GM21825 (cell line): Measurements from ENCODE around the gene ZDHHC6.
"Not testable (repeated sequence)": the region's sequence is repeated elsewhere in the genome, so short reads cannot be mapped to it uniquely, and the experiment has no call there.

Source experiments
- ATAC-seq: cut with Tn5 transposase; IDR thresholded peaks from one replicate; pipeline ENCODE4 v1.9.1; 2021; ENCODE audit warnings: mild to moderate bottlenecking, moderate library complexity; ENCODE audit not compliant: unreplicated experiment

Gene ZDHHC6

DNA sequence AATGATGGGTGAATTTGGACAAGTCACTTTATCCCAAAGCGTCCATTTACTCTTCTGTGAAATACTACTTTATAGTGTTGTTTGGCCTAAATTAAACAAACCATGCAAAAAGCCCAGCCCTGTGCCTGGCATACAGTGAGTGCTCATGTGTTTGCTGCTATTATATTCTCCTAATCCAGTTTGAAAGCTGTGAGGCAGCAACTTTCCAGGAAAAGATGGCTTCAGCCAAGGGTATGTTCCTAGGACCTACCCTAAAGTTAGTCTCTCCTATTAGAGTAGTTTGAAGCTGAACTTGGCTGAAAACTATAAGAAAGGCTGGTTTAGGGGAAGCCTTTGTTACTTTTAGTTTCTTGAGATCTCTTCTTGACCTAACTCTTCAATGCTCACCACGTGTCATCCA, 52.9 kb downstream of the ZDHHC6 start:
- ATAC-seq, result no peak

- ATAC-seq, result no peak
These were observed 53.4 kb downstream of the ZDHHC6 start for GRCh38 chr10:112393341-112393740.

DNA sequence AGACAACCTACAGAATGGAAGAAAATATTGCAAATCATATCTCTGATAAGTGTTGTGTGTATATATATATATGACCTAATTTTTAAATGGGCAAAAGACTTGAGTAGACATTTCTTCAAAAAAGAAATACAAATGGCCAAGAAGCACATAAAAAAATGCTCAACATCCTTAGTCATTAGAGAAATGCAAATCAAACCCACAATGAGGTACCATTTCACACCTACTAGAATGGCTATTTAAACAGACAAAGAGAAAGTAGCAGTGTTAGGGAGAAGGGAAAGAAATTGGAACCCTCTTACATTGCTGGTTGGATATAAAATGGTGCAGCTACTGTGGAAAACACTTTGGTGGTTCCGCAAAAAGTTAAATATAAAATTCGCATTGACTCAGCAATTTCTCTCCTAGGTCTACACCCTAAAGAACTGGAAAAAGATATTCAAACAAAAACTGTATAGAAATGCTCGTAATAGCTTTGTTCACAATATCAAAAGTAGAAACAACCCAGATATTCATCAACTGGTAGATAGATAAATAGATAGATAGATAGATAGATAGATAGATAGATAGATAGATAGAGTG, 56.5 kb downstream of the ZDHHC6 start:
- ATAC-seq, result no peak

DNA sequence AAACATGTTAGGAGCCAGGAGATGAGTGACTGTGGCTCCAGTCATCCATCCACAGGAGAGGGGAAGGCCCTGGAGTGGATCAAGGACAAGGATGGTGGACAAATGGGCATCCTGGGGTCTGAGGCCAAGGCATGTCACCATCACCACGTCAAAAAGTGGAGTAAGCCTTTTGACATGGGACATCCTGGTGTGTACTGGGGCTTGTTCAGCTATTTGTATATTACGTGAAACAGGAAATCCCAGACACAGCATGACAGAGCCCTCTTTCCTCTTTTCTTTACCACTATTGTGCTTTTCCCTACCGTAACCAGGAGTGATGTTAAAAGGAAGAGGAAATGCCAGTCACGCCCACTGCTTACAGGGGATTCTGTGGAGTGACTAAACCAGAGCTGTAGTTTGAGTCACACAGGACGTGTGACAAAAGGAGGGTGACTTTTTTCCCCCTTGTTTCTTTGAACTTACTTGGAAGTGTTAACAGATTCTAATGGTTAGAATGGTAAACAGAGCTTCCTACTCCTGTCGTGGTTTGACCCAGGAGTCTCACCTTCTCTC, 57.4 kb downstream of the ZDHHC6 start:
- ATAC-seq, result peak; percentile 83

DNA sequence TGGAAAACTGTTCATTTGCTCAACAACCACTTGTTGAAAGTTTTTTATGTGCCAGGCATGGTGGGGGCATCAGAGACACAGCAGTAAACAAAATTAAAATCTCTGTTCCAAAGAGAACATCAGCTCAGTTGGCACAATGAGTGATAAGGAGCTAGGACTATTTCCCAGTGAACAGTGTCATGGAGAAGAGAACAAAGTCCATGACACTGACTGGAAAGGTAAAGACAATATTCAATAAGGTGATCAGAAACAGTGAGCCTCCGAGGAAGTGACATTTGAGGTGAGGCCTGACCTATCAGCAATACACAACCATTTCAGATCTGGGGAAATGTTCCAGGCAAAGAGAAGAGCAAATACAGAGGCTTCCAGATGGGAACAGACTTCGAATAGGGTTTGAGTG, 58.2 kb downstream of the ZDHHC6 start:
- ATAC-seq, result no peak

GRCh38 chr10:112388056-112388455, 58.7 kb downstream of the ZDHHC6 start:
- ATAC-seq, result not testable (repeated sequence)

DNA sequence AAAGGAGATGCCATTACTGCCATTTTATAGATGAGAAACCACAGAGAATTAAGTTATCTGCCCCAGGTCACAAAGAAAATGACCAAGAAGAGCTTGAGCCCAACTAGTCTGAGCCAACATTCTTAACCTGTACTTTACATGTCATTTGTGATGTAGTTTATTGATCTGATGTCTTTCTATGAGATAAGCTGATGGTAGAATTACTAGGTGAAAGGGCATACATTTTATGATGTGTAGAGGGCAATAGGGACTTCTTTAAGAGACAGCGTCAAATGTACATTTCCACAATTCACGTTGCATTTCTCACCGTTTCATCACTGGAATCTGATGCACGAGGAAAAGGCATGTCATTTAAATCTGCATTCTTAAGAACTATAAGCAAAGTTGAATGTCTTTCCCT, 61.5 kb downstream of the ZDHHC6 start:
- ATAC-seq, result no peak

GRCh38 chr10:112384141-112384540, 62.6 kb downstream of the ZDHHC6 start:
- no peak for ATAC-seq

- ATAC-seq, result no peak
These were observed 63.4 kb downstream of the ZDHHC6 start for GRCh38 chr10:112383325-112383724.

DNA sequence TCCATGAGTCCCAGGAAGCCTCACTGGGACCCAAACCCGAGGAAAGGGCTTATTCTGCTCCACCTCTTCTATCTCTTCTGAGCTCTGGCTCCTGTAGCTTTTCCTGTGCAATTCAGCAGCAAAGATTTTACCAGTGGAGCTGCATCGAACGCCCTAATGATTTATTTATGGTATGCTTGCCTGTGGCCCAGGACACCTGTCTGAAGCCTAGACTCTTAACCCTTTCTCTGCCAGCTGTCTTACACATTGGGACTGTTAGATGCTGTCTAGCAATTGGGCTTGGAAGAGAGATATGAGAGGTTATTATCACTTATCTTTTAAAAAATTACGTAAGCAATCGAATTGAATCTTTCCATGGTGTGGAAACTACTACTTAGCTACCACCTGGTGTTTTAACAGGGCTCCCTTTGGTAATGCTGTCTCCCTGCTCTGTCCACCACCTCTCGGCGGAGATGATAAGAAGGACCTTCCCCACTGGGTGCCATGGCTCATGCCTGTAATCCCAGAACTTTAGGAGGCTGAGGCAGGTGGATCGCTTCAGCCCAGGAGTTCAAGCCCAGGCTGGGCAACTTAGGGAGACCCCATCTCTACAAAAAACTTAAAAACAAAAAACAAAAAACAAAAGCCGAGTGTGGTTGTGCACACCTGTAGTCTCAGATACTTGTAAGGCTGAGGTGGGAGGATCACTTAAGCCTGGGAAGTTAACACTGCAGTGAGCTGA, 64.0 kb downstream of the ZDHHC6 start:
- ATAC-seq, result no peak
